Activated CD8-positive, alpha-beta memory T cell treated with anti-CD3 and anti-CD28 coated beads, Interleukin-2, amount 50 U/mL, for 1 hour (primary cell): ENCODE data around the gene RUSC2.
"Not testable (repeated sequence)": the region's sequence is repeated elsewhere in the genome, so short reads cannot be mapped to it uniquely, and the experiment has no call there.

Experiments
- DNase-seq: peaks from one replicate; pipeline ENCODE4 v3.0.0-alpha.2; 2020; ENCODE audit errors: extremely low read depth

The RUSC2 gene

GRCh38 chr9:35523556-35523955 is 33.6 kb downstream of the RUSC2 start:
- DNase-seq, result not testable (repeated sequence)

DNA sequence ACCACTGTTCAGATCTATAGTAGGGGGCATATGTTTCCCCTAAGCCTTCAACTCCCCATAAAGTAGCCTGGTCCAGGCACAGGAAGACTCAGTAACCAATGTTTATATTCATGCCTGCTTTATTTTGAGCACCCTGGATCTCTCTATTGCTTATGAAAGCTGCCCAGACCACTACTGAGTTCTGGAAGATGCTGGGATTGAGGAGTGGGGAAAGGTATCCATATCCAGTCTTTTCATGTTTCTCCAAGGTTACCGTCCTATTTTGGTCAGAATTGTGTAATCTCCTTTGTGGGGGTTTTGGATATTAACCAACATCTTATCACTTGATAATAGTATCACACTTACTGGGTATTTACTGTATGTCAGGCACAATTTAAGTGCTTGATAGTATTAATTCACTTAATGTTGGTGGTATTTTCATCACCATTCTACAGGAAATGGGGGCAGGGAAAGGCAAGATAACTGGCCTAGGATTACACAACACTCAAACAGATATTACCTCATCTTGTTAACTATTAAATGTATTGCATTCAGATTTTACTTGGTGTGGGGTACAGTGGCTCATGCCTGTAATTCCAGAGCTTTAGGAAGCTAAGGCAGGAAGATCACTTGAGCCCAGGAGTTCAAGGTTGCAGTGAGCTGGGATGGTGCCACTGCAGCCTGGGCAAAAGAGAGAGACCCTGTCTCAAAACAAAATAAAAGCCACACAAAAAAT is 36.3 kb downstream of the RUSC2 start:
- no peak for DNase-seq

DNA sequence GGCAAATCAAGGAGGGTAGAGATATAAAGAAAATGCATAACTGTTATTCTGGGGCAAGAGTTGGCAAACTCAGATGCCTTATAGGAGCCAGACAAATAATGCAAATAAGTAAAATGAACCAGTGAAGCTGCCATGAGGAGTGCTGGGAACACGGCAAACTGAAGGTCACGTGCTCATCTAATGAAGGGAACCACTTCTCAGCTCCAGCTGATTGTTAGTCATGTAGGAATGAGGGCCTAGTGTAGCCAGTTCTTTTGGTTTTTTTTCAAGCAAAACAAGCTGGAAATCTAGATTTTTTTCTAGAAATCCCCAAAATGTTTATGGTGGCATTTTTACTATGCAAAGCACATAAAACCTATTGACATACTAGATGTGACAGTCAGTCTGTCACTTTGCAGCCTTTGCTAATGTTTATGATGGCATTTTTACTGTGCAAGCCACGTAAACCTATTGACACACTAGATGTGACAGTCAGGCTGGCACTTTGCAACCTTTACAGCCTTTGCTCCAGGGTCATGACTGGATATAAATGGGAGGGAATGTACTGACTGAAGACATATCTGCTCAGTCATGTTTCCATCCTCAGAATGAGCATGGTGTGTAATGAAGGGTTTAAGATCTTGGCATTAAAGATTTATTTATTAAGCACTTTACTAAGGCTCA is 39.4 kb downstream of the RUSC2 start:
- DNase-seq, result no peak

DNA sequence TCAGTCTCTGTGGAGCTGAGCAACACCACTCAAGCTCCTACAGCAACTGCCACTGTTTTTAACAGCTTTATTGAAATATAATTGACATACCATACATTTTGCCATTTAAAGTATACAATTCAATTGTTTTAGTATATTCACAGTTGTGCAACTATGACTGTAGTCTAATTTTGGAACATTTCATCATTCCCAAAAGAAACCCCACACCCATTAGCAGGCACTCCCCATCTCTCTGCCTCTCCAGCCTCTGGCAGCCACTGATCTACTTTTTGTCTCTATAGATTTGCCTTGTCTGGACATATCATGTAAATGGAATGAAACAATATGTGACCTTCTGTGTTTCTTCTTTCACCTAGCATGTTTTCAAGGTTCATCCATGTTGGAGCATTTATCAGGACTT is 43.5 kb downstream of the RUSC2 start:
- DNase-seq, result no peak

DNA sequence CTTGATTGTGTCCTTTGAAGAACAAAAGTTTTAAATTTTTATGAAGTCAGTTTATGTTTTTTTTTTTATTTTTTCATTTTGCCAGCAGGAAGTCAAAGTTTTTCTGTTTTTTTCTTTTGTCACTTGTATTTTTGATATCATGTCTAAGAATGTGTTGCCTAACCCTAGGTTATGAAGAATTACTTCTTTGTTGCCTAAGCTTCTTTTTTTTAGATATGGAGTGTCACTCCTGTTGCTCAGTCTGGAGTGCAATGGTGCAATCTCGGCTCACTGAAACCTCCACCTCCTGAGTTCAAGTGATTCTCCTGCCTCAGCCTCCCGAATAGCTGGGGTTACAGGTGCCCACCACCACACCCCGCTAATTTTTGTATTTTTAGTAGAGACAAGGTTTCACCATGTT is 45.0 kb downstream of the RUSC2 start:
- not testable (repeated sequence) for DNase-seq

DNA sequence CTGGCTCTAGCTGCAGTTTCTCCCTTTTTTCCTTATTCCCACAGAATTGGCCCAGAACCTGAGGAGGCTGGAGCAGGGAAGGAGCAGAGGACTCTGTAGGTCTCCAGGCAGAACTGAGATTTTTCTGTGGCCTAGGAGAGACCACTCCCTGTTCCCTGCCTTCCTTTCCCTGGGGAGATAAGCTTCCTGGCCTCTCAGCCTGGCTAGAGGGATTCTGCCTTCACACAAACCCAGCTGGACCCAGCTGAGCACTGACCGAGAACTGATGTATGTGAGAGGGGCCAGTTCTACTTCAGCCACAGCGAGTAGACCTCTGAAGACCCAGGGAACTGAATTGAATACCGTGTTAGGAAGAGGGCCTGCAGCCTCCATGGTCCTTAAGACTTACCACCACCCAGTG is 48.0 kb downstream of the RUSC2 start:
- no peak for DNase-seq

DNA sequence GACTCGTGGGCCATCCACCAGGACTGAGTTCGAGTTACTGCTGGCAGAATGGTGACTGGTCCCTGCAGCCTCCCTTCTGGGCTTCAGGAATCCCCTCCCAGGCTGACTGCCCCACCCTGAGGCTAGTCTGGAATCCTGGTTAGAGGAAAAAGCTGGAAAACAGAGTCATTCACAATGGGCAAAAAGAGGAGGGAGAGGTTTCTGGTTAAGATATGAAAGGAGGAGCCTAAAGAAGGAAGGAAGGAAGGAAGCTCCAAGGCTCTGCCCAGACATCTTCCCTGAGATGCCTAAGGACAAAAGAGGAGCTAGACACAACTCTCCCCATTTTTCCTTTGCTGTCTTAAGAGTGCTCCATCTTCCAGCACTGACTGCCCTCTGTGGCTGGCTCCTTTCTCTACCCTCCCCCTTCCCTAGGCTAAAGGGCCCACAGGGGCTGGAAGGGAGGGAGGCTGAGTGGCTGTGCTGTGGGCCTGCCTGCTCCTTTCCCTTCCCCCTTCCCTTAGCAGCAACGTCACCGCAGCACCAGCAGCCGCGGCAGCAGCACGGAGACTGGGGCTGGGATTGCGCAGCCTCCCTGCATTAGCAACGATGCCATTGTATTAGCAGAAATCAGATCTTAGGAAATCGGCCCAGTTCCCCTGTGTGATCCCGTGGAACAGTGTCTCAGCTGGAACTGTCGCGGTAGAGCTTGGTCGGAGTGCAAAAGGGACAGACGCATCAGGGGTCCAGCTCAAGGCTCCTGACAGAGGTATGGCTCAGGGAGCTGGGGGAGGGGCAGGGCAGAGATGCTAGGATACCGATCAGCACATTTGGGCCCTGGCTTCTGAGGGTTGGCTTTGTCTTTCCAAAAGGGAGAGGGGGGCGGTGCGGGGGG is 48.7 kb downstream of the RUSC2 start:
- no peak for DNase-seq
